ENCODE results near the gene SKP2.

DNA sequence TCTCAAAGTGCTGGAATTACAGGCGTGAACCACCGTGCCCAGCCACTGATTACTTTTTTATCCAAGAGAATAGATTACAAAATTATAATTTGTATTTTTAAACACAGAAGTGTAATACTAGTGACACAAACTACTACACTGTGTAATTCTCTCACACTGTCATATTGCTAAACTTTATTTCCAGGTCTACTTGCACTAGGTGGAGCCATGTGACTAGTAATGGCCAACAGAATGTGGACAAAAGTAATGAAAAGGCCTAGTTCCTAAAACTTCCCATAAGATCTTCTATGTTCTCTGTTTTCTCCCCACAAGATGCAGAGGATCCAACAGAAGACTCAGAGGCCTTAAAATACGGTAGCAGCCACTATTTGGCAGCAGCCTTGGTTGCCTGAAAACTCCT lies 62.5 kb downstream of the SKP2 start:
- TF ChIP-seq EP300 (IDR thresholded peaks at IDR 0.05): no peak
- no peak for TF ChIP-seq POLR2A (IDR thresholded peaks at IDR 0.05)
- TF ChIP-seq POLR2AphosphoS5 (IDR thresholded peaks at IDR 0.05): no peak
